SU-DHL-6 (cell line): ENCODE results near the gene MAX.

Experiments used
- H2AFZ ChIP-seq: fragments of 200-600 bp; sonication (generic); 2 replicates; pipeline ENCODE4 v1.6.1; 2014; ENCODE audit warnings: low read depth, mild to moderate bottlenecking, moderate library complexity, mixed read lengths, antibody characterized with exemption, low read length; ENCODE audit not compliant: severe bottlenecking
- H3F3A ChIP-seq: fragments of 200-600 bp; shearing (Covaris generic); 2 replicates; pipeline ENCODE4 v1.6.0; 2016; ENCODE audit warnings: antibody characterized with exemption, mild to moderate bottlenecking; ENCODE audit not compliant: insufficient read depth
- H3K27ac ChIP-seq: fragments of 200-600 bp; sonication (generic); 2 replicates; pipeline ENCODE4 v1.5.1; 2016; ENCODE audit warnings: low read depth, mild to moderate bottlenecking, low read length, moderate library complexity, mixed read lengths
- H3K27me3 ChIP-seq: fragments of 200-600 bp; sonication (generic), shearing (Covaris generic); 2 replicates; pipeline ENCODE4 v1.6.0; 2014; ENCODE audit warnings: mild to moderate bottlenecking, low read length
- H3K36me3 ChIP-seq: fragments of 200-600 bp; sonication (generic); 2 replicates; pipeline ENCODE4 v1.6.1; 2014; ENCODE audit warnings: mild to moderate bottlenecking, low read length, mixed read lengths
- H3K4me2 ChIP-seq: fragments of 300-600, 200-600 bp; shearing (Covaris generic), sonication (generic); 2 replicates; pipeline ENCODE4 v1.6.0; 2014; ENCODE audit warnings: low read length, low read depth, mild to moderate bottlenecking; ENCODE audit not compliant: poor library complexity, severe bottlenecking
- H3K4me3 ChIP-seq: fragments of 200-600 bp; sonication (generic); 2 replicates; pipeline ENCODE4 v1.5.1; 2014; ENCODE audit warnings: antibody characterized with exemption, low read length, mild to moderate bottlenecking, mixed read lengths; ENCODE audit not compliant: insufficient read depth, poor library complexity, severe bottlenecking
- H3K79me2 ChIP-seq: fragments of 200-600 bp; sonication (generic); 2 replicates; pipeline ENCODE4 v1.6.1; 2014; ENCODE audit warnings: mild to moderate bottlenecking, low read length, moderate library complexity; ENCODE audit not compliant: insufficient read depth
- H3K9ac ChIP-seq: fragments of 200-600 bp; sonication (generic); 2 replicates; pipeline ENCODE4 v1.7.0; 2014; ENCODE audit warnings: mild to moderate bottlenecking, low read length
- H3K9me2 ChIP-seq: fragments of 200-600 bp; sonication (generic); replicated peaks from 2 replicates; pipeline ENCODE4 v1.6.1; 2014; ENCODE audit warnings: low read length; ENCODE audit not compliant: insufficient read depth
- H3K9me3 ChIP-seq: fragments of 200-600 bp; sonication (generic); 2 replicates; pipeline ENCODE4 v1.6.1; 2014; ENCODE audit warnings: low read length, mixed read lengths; ENCODE audit not compliant: insufficient read depth
- H4K20me1 ChIP-seq: fragments of 200-600 bp; sonication (generic); 2 replicates; pipeline ENCODE4 v1.6.1; 2014; ENCODE audit warnings: low read depth, mild to moderate bottlenecking, antibody characterized with exemption, low read length, moderate library complexity, mixed read lengths
- EZH2phosphoT487 ChIP-seq: fragments of 200-600 bp; sonication (generic), shearing (Covaris generic); conservative IDR thresholded peaks from 2 replicates; pipeline ENCODE4 v1.6.1; 2018; ENCODE audit warnings: mild to moderate bottlenecking, antibody characterized with exemption, low read length, moderate library complexity, mixed read lengths
- TF ChIP-seq, protein P1 (sequence below): fragments of 200-600 bp; sonication (generic); IDR thresholded peaks from one replicate; pipeline ENCODE4 v1.5.1; 2017; ENCODE audit warnings: antibody characterized with exemption, mild to moderate bottlenecking, low read length, moderate library complexity; ENCODE audit not compliant: insufficient read depth, poor library complexity, severe bottlenecking

MAX gene

DNA sequence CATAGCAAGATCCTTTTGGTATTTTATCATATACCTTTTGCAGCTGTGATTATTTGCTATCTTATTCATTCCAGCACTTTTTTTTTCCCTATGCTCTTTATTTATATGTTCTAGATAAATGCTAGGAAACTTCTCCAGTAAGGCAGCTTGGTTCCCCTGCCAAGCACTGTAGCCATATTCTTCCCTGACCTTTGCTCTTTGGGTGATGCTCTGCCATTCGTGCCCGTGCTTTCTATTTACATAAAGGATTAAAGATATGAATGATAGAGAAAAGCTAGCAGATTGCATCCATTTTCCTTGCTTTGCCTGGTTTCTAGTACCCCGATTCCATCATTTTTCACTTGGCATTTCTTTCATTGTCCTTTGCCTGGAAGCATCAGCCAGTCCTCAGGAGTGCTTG is 73.4 kb downstream of the MAX start:
- H3K27me3 ChIP-seq, result no peaks in the 10 kb centered on the region
- H3K27ac ChIP-seq, result no peak overlapping the region
- no peak overlapping the region for H3K4me3 ChIP-seq
- no peak overlapping the region for H3K9ac ChIP-seq
- H3K9me3 ChIP-seq, result no peaks in the 10 kb centered on the region
- no peaks in the 10 kb centered on the region for H3K79me2 ChIP-seq
- peaks cover 2% of the 10 kb centered on the region; the same call in 1 of the 2 replicates for H3K36me3 ChIP-seq
- H3K9me2 ChIP-seq, result no peaks in the 10 kb centered on the region
- H3K4me2 ChIP-seq, result no peak overlapping the region
- H4K20me1 ChIP-seq, result no peaks in the 10 kb centered on the region
- no peak overlapping the region for H2AFZ ChIP-seq
- H3F3A ChIP-seq, result no peaks in the 10 kb centered on the region
- TF ChIP-seq, protein P1, sequence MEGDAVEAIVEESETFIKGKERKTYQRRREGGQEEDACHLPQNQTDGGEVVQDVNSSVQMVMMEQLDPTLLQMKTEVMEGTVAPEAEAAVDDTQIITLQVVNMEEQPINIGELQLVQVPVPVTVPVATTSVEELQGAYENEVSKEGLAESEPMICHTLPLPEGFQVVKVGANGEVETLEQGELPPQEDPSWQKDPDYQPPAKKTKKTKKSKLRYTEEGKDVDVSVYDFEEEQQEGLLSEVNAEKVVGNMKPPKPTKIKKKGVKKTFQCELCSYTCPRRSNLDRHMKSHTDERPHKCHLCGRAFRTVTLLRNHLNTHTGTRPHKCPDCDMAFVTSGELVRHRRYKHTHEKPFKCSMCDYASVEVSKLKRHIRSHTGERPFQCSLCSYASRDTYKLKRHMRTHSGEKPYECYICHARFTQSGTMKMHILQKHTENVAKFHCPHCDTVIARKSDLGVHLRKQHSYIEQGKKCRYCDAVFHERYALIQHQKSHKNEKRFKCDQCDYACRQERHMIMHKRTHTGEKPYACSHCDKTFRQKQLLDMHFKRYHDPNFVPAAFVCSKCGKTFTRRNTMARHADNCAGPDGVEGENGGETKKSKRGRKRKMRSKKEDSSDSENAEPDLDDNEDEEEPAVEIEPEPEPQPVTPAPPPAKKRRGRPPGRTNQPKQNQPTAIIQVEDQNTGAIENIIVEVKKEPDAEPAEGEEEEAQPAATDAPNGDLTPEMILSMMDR, result no peak
- no peak for TF ChIP-seq EZH2phosphoT487

DNA sequence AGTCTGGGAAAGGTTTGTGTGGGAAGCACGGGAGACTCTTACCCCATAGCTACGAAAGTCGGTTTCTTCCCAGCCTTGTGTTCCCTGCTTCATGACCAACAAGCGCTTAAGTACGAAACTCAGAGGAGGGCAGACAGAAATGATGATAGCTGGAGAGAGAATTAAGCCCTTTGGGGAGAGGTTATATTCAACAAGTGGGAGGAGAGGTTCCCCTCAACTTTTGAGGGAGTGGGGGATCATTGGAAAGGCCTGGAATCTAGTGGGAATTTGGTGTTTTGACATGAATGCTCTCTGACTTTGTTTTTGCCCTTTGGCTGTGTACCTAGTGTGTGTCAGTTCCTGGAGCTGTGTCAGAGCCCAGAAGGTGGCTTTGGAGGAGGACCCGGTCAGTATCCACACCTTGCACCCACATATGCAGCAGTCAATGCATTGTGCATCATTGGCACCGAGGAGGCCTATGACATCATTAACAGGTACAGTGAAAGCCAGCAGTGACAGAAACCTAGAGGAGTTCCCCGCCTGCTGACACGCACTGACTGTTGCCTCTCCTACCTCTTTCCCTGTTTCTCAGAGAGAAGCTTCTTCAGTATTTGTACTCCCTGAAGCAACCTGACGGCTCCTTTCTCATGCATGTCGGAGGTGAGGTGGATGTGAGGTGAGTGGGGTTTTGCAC is 75.1 kb downstream of the MAX start:
- TF ChIP-seq, protein P1, result no peak
- TF ChIP-seq EZH2phosphoT487, result no peak
- no peak overlapping the region for H3K4me3 ChIP-seq
- H3K27me3 ChIP-seq, result no peaks in the 10 kb centered on the region
- no peaks in the 10 kb centered on the region for H3F3A ChIP-seq
- H3K4me2 ChIP-seq, result no peak overlapping the region
- no peak overlapping the region for H2AFZ ChIP-seq
- no peaks in the 10 kb centered on the region for H3K9me3 ChIP-seq
- no peaks in the 10 kb centered on the region for H3K9me2 ChIP-seq
- H3K36me3 ChIP-seq, result no peaks in the 10 kb centered on the region
- H3K79me2 ChIP-seq, result no peaks in the 10 kb centered on the region
- H3K9ac ChIP-seq, result no peak overlapping the region
- no peak overlapping the region for H3K27ac ChIP-seq
- no peaks in the 10 kb centered on the region for H4K20me1 ChIP-seq

DNA sequence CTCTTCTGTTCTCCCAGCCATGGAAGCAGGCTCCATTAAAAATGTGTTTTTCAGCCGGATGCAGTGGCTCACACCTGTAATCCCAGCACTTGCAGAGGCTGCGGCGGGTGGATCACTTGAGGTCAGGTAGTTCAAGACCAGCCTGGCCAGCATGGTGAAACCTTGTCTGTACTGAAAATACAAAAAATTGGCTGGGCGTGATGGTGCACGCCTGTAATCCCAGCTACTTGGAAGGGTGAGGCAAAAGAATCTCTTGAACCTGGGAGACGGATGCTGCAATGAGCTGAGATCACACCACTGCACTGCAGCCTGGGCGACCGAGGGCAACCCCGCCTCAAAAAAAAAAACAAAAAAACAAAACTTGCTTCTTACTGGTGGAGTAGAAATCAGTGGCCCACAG is 75.8 kb downstream of the MAX start:
- Histone ChIP-seq H3K9me2 (no peaks in the 10 kb centered on the region), H3K79me2 (no peaks in the 10 kb centered on the region), H2AFZ (no peak overlapping the region), H4K20me1 (no peaks in the 10 kb centered on the region), H3F3A (no peaks in the 10 kb centered on the region), H3K27me3 (no peaks in the 10 kb centered on the region), H3K9ac (no peak overlapping the region), H3K27ac (no peak overlapping the region), H3K36me3 (no peaks in the 10 kb centered on the region), H3K9me3 (no peaks in the 10 kb centered on the region), H3K4me2 (no peak overlapping the region), H3K4me3 (no peak overlapping the region)
- TF ChIP-seq, protein P1, result no peak
- no peak for TF ChIP-seq EZH2phosphoT487
